GM21447 (cell line): ENCODE data around the gene OR6B2.

Experiments
- ATAC-seq: cut with Tn5 transposase; IDR thresholded peaks from one replicate; pipeline ENCODE4 v1.9.1; 2021; ENCODE audit not compliant: unreplicated experiment

The OR6B2 gene

DNA sequence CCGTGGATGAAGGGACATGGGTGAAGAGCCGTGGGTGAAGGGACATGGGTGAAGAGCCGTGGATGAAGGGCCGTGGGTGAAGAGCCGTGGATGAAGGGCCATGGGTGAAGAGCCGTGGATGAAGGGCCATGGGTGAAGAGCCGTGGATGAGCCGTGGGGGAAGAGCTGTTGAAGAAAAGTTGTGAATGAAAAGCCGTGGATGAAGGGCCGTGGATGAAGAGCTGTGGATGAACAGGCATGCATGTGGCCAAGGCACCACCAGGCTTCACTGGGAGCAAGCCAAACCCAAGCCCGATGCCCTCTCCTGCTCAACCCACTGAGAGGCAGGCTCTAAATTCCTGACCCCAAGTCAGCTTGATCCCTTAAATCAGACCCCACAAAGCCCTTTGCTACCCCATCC lies 12.5 kb upstream of the OR6B2 start:
- no peak for ATAC-seq

- no peak for ATAC-seq
These were observed 11.1 kb upstream of the OR6B2 start for GRCh38 chr2:240041363-240041762.

GRCh38 chr2:240037358-240037757 lies 7.1 kb upstream of the OR6B2 start:
- ATAC-seq, result no peak

DNA sequence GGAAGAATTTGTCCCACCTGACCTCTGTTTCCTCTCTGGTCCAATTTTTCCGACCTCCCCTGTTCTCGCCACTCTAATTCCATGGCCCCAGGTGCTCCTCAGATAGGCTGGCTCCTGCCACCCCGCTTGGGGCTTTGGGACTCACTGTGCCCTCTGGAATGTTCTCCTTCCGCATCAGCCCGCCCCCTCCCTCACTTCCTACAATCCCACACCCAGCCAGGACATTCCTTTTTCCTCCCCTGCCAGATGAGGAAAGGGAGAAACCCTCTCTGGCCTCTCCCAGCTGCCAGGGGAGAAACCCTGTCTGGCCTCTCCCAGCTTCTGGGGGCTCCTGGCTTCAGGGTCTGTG lies 3.1 kb upstream of the OR6B2 start:
- no peak for ATAC-seq

DNA sequence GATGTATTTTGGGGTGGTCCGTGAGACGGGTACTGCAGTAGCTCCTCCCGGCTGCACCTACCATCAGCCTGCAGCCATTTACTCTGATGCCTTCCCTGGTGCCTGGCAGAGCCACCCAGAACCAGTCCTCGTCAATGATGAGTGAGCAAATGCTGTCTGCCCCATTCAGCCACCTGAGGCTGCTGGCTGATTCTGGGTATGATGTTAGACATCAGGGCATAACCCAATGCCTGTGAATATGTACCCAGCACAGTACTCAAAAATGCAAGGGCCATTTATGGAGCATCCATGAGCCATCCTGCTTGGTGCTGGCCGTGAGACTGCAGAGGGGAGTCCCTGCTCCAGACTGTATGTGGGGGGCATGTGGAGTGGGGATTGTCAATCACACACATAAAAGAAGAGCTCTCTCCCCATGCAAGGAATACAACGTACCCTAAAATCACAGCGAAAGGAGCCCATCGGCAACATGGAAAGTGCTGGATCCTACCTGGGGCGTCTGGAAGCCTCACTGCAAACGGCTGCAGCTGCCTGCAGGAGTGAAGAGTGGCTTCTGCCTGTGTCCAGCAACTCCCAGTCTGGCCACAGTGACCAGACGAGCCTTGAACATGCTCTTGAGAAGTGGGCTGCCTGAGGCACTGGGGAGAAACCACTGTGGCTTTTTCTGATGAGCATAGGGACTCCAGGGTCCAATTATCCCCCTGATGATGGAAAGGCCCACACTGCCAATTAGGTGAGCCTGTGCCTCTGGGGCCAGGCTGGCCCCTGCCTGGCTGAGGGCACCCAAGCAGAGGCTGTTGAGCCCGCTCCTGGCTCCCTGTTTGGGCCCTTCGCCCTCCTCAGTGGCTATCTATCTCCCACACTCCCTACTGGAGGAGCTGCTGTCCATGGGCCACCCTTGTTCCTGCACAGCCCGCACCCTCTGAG lies 2.4 kb upstream of the OR6B2 start:
- no peak for ATAC-seq

DNA sequence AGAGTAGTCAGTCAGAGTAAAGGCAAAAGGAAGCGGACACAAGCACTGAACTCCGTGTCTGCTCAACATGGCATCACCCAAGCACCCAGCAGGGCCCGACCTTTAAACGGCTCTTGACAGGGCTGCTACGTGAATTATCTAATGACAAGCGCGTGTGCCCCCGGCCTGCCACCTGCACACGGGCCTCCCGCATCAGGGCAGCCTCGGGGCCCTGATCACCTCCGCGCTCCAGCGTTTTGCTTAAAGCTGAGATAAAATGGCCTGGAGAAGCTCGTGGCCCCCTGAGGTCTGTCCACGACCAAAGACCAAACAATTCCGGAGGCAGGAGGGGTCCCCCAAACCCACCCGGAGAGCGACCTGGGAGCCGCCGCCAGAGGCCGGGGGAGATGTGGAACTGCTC lies 5.5 kb downstream of the OR6B2 start:
- ATAC-seq, result peak; percentile 5

- no peak for ATAC-seq
These were observed 6.4 kb downstream of the OR6B2 start for GRCh38 chr2:240023792-240024191.

GRCh38 chr2:240021488-240022104 lies 8.6 kb downstream of the OR6B2 start:
- no peak for ATAC-seq

GRCh38 chr2:240018071-240018750 lies 12.0 kb downstream of the OR6B2 start:
- ATAC-seq, result no peak

DNA sequence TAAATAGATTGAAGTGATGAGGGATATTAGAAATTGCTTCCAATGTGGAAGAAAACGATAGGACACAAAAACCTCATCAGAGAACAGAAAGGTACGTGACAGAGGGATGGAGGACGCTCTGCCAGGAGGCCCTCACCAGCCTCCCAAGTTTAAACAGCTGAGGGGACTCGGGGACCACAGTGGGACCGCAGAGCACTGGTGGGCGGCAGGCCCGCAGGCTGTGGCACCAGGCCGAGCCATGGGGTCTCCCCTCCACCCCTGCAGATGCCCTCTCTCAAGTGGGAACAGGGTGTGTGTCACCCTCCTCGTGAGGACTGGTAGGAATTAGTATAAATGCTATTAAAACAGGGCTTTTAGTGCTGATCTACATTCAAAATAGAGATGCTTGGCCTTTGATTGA lies 15.9 kb downstream of the OR6B2 start:
- ATAC-seq, result no peak

DNA sequence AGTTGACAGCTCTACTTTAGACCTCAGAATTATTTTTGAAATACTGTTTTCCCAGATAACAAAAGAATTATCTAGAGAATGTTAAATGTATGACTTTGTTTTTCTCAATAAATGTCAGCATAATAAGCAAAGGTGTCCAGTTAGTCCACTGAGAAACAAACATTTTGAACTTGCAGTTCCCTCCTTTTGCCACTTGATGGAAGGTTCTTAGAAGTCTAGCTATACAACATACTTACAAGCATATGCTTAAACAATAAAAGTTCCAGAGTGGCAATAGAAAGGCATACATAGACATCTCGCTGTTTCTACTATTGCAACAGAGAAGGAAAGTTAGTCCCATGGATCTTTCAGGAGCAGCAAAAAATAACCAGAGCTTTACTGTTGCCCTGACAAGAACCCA lies 16.9 kb downstream of the OR6B2 start:
- no peak for ATAC-seq

GRCh38 chr2:240002983-240003382 lies 27.2 kb downstream of the OR6B2 start:
- no peak for ATAC-seq

DNA sequence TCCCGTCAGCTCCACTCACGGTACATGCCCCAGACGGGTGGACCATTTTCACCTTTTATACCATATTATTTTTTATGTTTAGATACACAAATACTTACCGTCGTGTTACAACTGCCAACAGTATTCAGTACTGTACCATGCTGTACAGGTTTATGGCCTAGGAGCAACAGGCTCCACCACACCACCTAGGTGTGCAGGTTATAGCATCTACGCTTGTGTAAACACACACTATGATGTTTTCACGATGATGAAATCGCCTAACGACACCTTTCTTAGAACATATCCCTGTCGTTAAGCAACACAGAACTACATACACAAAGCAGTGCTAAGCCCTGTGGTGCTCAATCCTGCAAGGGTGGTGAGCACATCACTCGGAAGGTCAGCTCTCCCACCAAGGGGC lies 29.6 kb downstream of the OR6B2 start:
- no peak for ATAC-seq

DNA sequence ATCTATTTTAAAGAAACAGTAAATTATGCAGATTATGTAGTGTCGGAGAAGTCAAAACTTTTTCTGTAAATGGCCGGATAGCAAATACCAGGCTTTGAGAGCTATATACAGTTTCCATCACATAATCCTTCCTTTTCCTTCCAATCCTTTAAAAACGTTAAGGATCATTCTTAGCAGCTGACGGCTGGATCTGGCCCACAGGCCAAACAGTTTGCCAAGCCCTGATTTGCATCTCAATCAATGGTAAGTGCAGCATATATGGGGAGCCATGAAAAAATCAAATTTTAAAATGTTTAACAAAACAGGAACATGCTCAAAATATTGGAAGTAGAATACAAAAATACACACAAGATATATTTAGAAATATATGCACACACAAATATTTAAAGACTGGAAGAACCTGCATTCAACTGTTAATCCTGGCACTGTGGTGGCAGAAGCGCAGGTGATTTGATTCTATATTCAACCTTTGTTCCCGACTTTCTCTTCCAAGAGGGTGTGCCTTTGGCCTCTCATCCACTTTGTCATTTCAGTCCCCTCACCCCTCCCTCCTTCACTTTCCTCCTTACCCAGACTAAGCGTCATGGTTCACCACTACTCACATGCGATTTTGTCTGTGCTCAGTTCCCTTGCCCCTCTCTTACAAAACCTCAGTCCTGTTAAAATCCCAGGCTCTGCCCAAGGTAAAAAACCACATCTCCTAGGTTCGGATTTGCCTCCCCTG lies 32.4 kb downstream of the OR6B2 start:
- no peak for ATAC-seq

DNA sequence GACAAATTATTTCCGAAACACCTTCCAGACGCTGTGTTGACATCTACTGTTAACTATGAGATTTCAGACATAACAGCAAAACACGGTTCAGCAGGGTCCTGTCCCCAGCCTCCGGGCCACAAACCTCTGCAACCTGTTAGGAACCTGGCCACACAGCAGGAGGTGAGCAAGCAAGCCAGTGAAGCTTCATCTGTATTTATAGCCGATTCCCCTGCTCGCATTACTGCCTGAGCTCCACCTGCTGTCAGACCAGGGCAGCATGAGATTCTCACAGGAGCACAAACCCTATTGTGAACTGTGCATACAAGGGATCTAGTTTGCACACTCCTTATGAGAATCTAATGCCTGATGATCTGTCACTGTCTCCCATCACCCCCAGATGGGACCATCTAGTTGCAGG lies 36.1 kb downstream of the OR6B2 start:
- no peak for ATAC-seq

DNA sequence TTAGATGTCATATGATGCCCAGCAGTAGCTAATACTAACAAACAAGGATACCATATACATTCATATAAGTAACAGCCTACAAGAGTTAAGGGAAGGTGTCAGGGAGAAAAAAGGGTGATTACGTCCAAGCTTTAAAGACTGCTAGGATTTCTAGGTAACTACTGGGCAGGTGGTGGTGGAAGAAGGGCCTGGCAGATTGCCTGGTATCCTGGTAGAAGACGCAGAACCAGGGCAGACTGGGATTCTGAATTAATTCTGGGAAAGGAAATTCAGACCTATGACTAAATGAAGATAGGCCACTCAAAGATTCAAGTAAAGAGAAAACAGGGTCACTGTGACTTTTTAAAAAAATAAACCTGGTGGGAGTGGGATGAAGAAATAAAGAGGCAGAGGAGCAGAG lies 36.9 kb downstream of the OR6B2 start:
- ATAC-seq, result no peak

DNA sequence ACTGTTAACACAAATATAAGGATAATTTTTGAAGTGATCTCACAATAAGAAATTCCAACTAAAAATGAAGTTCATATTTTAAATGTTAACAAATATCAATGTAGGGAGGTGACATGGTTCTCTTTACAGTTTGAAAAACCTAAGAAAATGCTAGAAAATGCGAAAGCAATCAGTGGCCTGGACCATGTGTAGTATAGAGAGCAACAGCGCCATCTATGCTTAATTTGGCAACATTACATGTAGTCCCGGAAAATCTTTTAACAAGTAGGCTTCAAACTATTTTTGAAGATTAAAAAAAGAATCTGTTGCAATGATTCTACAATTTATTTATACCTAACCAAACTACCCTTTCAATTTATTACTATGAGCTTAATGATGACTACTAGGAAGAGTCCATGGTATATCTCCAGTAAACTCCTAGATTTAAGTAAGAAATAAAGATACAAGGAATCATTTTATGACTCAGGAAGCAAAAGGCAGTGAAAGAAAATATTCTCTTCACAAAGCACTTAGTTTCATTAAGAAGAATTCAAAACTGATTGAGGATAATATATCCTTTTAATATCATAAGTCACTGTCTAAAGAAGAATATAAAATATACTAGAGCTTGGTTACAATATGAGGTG lies 38.4 kb downstream of the OR6B2 start:
- no peak for ATAC-seq

DNA sequence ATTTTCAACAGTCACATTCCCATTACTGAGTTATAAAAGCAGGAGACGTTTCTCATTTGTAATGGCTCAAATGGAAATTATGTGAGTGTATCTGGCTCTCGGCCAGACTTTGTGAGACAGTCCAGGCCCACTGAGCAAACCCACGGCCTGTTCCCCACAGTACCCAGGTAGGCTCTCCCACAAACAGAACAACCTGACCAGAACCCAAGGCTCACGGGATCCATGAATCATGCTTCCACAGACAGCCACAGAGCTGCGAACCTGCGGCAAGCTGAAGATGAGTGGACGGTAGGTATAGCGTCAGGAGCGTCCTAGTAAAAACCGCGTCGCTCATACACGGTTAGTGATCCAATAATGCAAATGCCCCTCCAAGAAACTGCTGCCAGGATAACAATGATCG lies 39.3 kb downstream of the OR6B2 start:
- ATAC-seq, result no peak

DNA sequence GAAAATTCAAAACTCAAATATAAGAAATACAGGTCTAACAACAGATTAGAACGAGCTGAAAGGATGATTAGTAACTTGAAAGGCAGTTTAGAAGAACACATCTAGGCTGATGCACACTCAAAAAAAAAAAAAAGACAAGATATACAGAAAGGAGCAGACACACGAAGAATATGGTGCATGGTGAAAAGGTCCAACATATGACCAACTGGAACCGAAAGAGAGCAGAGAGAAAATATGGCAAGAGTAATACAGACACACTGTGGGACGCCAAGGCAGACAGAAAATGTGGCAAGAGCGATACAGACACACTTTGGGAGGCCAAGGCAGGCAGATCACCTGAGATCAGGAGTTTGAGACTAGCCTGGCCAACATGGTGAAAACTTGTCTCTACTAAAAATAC lies 44.9 kb downstream of the OR6B2 start:
- no peak for ATAC-seq

GRCh38 chr2:239984421-239985194 lies 45.6 kb downstream of the OR6B2 start:
- ATAC-seq, result no peak
